GM12864 (cell line): ENCODE results near the gene ZNF710.

Experiments used
- DNase-seq: peaks from one replicate; pipeline ENCODE4 v3.0.0-alpha.2; 2011; ENCODE audit warnings: low read depth
- H3K4me3 ChIP-seq: 2 replicates; pipeline ENCODE4 v1.5.1; 2011; ENCODE audit warnings: mild to moderate bottlenecking, low read depth, low read length, control low read depth
- CTCF ChIP-seq: IDR thresholded peaks from 2 replicates; pipeline ENCODE4 v1.5.1; 2011; ENCODE audit warnings: low read depth, mild to moderate bottlenecking, moderate library complexity, low read length, control low read depth, inconsistent platforms; ENCODE audit errors: missing control alignments

ZNF710 gene

GRCh38 chr15:90039996-90040395 is 38.9 kb downstream of the ZNF710 start:
- H3K4me3 ChIP-seq: no peak overlapping the region
- TF ChIP-seq CTCF: no peak
- DNase-seq: no peak

- no peak for DNase-seq
- TF ChIP-seq CTCF: no peak
- no peak overlapping the region for H3K4me3 ChIP-seq
Observed at GRCh38 chr15:90040618-90041017, 39.5 kb downstream of the ZNF710 start.

- no peak for TF ChIP-seq CTCF
- no peak overlapping the region for H3K4me3 ChIP-seq
- DNase-seq: no peak
Observed at GRCh38 chr15:90042356-90042755, 41.2 kb downstream of the ZNF710 start.

GRCh38 chr15:90042766-90043529 is 41.8 kb downstream of the ZNF710 start:
- no peak for DNase-seq
- no peak for TF ChIP-seq CTCF
- H3K4me3 ChIP-seq: no peak overlapping the region

GRCh38 chr15:90043530-90044010 is 42.4 kb downstream of the ZNF710 start:
- TF ChIP-seq CTCF: no peak
- no peak for DNase-seq
- no peak overlapping the region for H3K4me3 ChIP-seq

- TF ChIP-seq CTCF: no peak
- no peak overlapping the region for H3K4me3 ChIP-seq
- no peak for DNase-seq
Observed at GRCh38 chr15:90044191-90044590, 43.1 kb downstream of the ZNF710 start.

- DNase-seq: no peak
- H3K4me3 ChIP-seq: no peak overlapping the region
- TF ChIP-seq CTCF: no peak
Observed at GRCh38 chr15:90044916-90045371, 43.8 kb downstream of the ZNF710 start.
